ENCODE measurements around the gene SPRED2.

The SPRED2 gene

DNA sequence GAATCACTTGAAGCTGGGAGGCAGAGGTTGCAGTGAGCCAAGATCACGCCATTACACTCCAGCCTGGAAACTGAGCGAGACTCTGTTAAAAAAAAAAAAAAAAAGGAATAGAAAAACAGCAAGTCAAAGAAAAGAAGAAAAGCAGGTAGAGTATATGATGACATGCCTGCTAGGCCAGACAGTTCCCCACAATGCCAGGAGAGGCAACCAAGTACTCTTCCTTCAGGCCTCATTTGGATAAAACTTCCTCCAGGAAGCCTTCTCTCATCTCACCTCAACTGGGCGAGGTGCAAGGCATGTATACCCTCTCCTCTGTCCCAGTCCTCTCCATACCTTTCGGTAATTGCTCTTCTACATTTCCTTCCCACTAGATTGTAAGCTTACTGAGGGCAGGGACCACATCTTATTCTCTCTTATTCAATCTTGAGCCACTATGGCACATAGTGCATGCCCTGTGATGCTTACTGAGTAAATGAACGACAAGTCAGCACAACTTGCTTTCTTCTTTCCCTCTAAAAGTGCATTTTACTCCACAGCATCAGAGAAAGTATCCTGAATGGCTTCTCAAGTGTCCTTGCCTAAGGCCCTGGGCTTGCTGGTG lies 10.1 kb upstream of the SPRED2 start:
- DNase-seq (ENCODE audit: low read depth) = no peak

DNA sequence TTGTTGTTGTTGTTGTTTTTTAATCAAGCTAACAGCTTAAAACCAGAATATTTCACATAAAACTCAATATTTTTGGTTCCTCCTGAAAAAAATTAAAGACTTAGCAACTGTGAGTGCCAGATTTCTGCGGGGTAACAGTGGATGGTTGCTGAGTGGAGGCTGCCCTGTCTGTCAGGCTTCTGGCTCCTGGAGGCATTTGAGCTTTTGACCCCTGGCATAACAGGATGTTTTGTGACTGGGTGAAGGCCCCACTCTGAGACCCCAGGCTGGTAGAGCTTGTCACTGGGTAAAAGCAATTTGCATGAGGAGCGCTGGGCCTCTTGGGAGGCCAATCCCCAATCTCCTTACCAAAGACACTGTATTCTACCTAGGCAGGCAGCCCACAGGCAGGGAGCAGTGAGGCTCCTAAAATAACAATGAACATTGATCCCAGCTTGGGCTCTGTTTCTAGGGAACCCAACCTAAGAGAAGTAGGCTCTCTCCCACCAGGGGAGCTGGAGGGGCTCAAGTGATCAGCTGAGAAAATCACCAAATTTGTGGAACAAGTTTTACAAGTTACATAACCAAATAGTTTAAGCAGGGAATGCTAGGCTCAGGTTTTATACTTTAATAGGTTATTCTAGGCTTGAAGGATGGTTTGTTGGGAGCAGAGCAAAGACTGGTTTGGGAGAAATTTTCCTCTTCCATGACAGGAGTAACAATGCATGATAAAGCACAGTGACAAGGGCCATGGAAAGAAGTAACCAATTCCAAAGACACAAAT lies 5.9 kb upstream of the SPRED2 start:
- DNase-seq (ENCODE audit: low read depth) = no peak

DNA sequence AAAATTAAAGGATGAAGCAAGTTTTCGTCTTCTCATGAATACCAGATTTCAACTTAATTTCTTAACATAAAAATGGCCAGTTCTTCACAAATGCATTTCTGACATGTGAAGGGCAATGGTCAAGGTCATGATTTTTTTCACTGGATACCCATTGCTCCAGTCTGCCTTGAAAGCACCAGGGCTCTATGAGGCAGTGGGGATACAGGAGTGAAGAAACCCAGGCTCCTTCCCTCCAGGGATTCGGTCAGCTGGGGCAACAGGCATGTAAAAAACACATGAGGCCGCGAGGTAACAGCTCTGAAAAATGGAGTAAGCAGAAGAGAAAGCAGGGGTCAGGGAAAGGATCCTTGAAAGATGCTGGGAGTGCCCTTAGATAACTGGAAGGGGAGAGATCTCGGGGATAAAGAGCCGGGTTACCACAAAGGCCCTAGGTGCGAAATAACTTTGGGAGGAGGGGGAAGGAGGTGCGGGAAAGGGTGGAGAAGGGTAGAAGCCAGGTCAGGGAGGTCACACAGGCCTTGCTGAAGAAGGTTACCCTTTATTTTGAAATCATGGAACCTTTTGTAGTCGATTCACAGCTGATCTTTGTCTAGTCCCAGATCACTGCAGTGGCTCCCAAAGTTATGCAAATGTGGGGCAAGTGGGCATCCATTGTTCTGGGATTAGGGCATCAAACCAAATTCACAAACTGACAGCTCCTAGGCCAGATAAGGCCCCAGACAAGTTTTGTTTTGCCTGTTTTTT lies 5.2 kb upstream of the SPRED2 start:
- DNase-seq (ENCODE audit: low read depth) = no peak

DNA sequence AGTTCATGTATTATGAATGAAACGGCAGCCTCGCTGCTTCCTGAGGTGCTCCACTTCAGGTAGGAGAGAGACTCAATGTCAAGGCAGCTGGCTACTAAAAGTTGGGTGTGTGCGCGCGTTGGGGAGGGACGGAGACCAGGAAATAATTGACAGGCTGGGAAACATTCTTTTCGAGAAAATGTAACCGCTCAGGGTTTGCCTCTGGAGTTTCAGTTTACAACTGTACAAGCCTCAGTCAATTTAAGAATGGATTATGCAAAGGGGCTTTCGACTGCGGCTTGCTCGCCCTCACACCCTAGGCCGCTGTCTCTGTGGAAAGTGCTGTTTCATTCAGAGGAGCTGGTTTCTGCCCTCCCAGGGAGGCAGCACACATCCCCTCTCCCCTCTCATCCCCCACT lies 4.4 kb upstream of the SPRED2 start:
- no peak for DNase-seq (ENCODE audit: low read depth)

DNA sequence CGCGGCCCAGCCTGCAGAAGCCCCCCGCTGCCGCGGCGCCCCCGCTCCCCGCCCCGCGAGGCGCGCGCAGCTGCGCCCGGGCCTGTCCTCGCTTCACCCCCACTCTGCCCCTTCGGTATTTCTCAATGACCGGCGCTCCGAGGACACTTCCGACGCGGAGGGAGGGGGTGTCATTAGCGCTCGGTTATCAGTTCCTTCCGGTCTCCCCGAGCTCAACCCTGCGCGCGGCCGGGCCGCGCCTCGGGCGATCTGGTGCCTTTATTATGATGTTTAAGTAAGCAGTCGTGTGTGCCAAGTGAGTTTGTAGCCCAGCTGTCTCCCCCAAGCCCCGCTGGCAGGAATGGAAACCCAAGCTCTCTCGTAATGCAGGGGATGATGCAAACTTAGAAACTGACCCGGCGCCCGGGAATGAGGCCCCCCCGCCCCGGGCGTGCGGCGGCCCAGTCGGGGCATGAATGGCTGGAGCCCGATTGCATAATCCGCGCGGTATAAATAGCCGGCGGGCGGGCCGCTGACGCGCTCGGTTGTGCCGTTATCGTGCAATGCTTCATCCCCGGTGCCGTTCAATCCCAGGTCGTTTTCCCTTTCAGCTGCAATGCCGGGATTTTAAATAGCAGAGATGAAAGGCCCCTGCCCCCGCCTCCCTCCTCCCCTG lies 3.9 kb upstream of the SPRED2 start:
- peak; percentile 59 for DNase-seq (ENCODE audit: low read depth)

DNA sequence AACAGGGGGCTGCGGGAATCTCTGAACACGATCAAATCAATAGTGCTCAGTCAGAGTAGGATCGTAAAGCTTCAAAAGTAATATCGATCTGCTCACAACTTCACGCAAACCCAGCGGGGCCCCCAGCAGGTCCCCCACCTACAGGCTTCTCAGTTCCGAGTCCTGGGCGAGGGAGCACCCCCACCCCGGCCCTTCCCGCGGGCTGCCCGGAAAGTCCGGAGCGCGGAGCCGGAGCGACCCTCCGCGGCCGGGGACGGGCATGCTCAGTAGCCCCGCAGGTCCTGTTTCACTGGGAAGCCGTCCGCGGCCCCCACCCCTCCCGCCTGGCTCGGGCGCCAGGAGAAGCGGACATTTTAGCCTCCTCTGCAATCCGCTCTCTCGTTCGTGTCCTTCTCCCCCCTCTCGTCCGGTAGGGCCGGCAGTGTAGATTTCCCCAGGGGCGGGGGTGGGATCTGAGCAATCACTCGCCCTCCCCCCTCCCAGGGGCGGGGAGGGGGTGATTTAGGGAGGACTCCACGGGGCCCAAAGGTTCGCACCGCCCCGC lies 3.3 kb upstream of the SPRED2 start:
- no peak for DNase-seq (ENCODE audit: low read depth)

DNA sequence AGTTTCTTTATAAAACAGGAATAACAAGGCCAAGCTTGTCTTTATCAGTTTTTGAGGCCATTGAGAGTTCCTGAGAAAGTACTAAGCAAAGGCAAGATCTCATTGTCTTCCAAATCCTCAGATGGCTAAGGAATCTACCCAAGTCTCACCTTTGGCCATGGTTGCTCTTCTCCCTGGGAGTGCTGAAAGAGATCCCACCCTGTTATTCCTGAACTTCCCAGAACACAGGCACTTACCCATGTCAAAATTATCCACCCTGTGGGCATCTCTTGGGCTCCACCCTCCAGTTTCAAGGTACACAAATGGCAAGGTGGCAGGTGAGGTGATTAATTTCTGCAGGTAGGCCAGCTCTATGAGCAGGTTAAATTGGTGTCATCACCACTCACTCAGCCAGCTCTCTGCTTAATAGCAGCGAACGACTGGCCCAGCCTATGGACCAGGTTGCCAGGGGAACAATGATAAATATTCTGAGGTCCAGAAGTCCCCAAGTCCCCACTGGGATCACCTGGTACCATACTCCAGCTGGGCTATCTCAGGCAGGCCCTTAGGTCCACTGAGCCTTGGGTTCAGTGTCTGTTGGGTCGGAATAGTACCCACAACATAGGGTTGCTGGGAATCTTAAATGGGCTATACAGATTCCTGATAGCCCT lies 2.3 kb upstream of the SPRED2 start:
- no peak for DNase-seq (ENCODE audit: low read depth)

DNA sequence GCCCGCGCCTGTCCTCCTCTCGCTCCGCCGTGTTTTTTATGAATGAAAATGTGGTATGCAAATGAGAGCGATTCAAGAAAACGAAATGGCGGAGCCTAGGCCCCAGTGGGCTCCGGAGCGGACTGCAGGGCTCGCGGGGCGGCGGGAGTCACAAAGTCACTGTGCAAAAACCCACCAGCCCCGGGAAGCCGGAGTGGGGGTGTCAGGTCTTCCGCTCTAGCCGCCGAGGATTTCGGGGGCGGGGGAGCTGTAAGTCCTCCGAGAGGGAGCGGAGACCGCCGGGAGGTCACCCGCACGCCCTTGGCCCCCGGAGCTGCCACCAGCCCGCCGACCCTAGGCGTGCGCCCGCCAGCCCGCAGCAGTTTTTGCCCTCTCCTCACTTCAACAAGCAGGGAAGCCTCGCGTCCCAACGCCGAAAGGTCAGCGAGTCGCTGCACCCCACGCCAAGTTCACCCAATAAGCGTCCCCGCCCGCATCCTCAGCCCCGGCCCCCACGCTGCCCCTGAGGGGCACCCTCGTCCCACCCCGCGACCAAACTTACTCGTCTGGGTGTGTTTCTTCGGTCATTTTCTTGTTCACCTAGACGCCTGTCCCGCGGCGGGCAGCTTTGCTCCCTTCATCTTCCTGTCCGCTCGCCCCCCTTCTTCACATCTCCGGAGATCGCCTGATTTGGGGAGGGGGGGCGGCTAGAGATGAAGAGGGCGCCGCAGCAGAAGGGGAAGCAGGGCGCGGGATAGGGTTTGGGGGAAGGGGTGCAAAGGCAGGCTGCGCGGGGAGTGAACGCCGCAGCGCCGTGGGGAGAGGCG lies 775 bp downstream of the SPRED2 start:
- no peak for DNase-seq (ENCODE audit: low read depth)

DNA sequence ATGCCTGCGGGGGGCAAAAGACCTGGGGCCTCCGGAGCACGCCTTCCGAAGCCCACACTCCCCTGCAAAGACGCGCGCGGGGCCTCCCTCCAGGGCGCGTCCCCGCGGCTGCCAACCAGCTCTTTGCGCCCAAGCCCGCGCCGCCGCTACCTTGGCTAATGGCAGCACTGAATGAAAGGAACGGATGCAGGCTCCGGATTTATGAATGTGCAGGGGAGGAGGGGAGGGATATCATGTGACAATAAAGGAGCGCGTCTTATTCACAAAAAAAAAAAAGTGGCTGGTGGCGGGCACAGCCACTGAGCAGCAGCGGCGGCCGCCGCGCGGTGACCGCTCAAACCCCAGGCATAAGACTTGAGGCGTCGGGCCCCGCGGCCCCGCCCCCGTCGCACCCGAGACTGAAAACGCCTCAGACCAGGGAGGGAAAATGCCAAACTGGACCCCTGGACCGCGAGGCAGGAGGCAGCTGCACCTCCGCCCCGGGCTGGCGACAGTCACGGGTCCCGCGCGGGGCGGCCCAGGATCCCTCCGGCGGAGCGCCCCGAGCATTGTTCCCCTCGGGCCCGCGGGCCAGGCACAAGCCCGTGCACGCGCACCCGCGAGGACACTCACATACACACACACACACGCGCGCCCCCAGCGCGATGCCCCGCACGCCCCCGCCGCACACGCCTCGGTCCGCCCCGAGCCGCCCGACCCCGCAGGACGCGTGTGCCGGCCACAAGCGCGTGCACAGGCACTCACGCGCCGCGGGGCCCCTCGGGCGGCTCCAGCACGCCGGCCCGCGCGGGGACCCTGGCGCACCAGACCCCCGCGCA lies 1.6 kb downstream of the SPRED2 start:
- DNase-seq (ENCODE audit: low read depth) = no peak

DNA sequence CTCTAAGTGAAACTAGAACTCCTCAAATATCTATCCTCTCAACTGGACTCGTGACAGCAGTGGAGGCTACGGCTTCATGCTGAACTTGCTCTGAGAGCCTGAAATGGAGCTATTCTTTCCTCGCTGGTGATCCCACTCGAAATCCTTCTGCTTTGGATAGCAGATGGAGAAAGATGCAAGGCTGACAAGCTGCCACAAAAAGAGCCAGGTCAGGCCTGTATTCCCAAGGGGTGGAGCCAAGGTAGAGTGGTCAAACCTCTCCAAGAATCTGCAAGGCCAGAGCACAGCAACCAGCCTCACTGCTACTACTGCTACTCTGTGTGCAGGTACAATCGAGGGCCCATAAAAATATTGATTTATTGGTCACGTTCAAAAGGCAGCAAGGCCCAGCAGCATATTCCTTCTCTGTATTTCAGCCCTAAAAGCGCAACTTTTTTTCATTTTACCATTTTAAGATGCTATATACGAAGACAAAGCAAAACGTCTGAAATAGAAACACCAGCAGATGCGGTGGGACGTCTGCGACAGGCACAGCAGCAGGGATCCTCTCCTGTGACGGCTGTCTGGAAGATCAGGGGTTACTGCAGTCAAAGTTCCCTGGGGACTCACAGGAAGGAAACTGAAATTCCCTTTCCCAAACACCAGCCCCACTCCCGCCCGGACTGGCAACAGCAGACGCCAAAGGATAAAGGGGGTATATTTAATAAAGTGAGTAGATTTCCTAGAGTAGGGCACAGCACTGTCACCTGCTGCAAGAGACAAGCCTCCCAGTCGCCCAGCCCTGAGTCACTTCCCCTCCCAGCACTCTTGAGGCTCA lies 2.4 kb downstream of the SPRED2 start:
- no peak for DNase-seq (ENCODE audit: low read depth)

DNA sequence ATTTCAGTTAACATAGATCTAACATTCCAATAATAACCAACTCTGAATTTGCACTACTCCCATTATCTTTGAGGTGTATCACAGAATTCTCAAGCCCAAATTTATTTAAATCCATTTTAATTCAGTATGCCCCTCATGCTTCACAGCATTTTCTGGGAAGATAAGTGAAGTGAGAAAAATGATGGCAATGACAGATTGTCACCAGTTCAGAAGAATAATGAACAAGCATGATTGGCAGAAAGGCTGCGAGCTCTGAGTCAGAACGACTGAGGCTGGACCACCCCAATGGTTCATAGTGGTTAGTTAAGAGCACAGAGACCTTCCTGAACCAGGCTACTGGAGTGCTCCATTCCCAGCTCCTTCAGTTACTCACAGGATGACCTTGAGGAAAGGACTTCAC lies 4.9 kb downstream of the SPRED2 start:
- no peak for DNase-seq (ENCODE audit: low read depth)

DNA sequence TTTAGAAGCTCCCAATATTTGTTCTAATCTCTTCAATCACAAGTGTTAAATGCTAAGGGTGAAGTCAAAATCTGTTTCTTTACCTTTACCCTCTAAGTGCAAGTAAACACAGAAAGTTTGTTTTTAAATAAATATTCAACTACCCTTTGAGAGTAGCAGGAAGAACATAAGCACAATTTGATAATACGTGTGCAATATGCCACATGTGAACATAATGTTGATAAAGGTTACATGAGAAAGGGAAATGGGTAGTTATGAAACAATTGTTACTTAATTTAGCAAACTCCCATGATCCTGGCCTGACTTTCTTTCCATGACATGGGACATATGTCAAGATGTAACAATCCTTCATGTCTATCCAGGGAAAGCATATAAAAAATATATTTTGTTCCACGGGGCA lies 7.1 kb downstream of the SPRED2 start:
- no peak for DNase-seq (ENCODE audit: low read depth)

DNA sequence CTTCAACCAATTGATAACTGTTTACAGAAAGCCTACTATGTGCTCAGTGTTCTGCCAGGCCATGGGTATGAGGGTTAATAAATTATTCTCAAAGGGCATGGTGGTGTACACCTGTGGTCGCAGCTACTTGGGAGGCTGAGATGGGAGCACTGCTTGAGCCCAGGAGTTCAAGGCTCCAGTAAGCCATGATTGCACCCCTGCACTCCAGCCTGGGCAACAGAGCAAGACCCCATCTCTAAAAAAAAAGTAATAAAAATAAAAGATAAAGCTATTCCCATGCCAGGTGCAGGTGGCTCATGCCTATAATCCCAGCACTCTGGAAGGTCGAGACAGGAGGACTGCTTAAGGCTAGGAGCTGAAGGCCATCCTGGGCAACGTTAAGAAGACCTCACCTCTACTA lies 8.0 kb downstream of the SPRED2 start:
- no peak for DNase-seq (ENCODE audit: low read depth)

DNA sequence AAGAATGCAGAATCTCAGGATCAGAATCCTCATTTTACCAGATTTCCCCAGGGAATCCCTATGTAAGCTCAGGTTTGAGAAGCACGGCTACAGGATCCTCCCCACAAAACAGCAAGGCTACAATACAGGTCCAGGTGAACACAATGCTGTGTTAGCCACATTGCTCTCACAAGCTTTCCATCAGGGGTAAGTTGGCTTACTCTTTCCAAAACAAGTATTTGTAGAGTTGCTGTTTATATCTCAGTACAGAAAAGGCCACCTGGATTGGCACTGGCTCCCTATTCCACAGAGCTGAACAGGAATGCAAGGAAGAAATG lies 11.0 kb downstream of the SPRED2 start:
- DNase-seq (ENCODE audit: low read depth) = no peak

DNA sequence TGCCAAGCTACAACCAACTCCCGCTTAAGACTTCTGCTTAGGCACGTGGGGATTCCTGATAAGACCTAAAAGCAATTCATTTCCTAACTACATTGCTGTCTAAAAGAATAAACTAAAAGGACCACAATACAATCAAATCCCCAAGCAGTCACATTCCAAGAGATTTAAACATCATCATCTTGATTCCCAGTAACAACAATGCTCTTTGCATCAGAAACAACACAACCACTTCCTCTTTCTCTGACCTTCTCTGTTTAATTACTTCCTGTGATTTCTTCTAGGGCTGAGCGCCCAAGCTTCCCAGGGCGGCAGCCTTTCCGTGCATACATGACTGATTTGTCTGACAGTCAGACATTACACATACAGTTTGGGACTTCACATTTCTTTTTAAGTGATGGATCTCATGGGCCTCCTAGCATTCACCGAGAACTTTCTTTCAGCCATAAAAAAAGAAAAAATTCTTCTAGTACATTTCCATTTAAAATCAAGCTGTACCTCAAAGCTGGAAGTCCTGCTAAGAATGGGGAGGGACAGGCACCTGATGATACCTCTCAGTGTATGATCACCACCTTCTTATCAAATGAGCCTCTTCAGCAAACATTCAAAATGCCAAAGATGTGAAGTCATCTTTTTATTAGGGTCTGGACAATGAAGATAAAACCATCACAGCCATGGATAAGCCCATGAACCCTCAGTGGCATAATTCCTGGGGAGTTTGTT lies 11.5 kb downstream of the SPRED2 start:
- no peak for DNase-seq (ENCODE audit: low read depth)

DNA sequence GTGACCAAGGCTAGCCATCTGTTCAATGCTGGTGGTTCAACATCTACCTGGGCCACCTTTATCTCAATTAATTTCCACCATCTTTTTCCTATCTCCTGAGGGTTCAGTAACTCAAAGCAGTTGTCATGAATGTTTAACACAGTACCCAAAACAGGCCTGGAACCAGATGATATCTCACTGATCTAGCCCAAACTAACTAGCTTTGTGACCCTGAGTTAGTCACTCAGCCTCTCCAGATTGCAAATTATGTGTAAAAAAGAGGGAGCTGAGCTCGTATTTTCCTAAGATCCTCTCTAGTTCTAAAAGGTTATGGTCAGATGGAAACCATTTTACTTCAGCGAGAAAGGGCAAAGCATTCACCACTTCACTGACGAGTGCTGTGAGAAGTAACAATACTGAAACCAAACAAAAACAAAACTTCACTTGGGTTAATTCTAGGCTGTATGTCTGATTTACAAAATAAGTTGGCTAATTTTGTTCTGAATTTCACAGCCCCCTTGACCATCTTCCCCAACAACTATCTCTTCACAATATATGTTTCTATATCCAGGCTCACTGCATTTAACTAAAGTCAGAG lies 14.8 kb downstream of the SPRED2 start:
- DNase-seq (ENCODE audit: low read depth) = no peak

DNA sequence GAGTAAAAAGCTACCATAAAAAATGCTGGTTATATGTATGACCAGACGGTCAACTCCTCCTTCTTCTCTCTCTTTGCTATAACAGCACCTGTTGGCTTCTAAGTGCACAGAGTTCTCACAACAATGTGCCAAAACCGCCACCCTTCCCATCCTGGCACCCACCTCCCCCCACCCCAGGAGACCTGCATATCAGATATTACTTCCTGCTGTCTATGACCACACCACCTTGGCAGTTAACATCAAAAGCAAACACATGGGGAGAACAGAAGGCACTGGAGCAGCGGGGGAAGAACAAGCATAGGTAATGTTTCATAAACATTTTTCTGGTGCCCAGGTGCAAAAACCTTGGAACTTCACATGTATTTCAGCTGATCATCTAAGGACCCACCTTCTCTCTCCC lies 15.5 kb downstream of the SPRED2 start:
- no peak for DNase-seq (ENCODE audit: low read depth)

DNA sequence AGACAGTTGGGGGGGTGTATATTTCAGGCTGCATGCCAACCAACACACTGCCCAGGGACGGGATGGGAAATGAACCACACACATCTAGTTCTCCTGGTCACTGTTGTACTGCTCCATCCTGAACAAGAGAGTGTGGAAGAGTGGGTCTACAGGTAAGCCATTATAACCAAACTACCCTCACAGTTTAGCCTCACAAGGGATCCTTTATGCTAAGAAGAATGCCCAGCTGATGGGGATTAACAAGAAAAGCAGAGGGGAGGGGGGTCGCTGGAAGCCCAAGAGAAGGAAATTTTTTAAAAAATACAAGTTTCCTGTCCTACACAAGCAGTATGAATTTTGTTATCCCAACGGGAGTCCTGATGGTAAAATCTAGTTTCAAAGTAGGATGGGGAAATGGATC lies 16.1 kb downstream of the SPRED2 start:
- no peak for DNase-seq (ENCODE audit: low read depth)

DNA sequence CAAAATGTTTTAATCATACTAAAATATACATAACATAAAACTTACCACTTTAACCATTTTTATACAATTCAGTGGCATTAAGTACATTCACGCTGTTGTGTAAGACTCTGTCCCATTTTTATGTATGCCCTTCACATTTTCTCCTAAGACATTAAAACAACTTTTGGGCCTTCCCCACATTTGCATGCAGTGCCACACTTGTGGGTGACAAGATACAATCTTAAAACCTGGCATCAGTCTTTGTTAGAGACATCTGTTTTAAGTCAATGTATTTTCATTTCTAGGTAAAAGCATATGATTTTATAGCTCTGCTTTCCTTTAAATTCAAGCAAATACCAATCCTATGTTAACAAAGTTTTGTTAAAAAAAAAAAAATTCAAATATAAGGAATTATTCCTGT lies 17.3 kb downstream of the SPRED2 start:
- DNase-seq (ENCODE audit: low read depth) = no peak
